Esophagus muscularis mucosa (tissue), 4 donors: ENCODE data around the gene MAP2K5.

Experiments used
- EP300 ChIP-seq: sonication (generic); formaldehyde crosslinking; IDR thresholded peaks from one replicate; pipeline ENCODE4 v1.6.1; 2017; ENCODE audit warnings: antibody characterized with exemption
- POLR2A ChIP-seq: fragments of 450-650 bp; IDR thresholded peaks from one replicate; pipeline ENCODE4 v1.6.1; 2017; ENCODE audit warnings: antibody characterized with exemption, moderate library complexity, mild to moderate bottlenecking, low read depth
- POLR2AphosphoS5 ChIP-seq, 2 donors: sonication (generic); formaldehyde crosslinking; IDR thresholded peaks; one replicate each; pipeline ENCODE4 v1.6.1; 2017; ENCODE audit warnings: antibody characterized with exemption in 2 of 2
- TF ChIP-seq, protein P1 (sequence below), 3 experiments: fragments of 200-600 bp in 2 of 3; fragments of 450-650 bp in 1 of 3; sonication (generic) in 2 of 3; IDR thresholded peaks; one replicate each; pipeline ENCODE4 v1.5.1; 2017 to 2019; ENCODE audit warnings: antibody characterized with exemption in 3 of 3, mild to moderate bottlenecking in 2 of 3, moderate library complexity in 1 of 3

DNA sequence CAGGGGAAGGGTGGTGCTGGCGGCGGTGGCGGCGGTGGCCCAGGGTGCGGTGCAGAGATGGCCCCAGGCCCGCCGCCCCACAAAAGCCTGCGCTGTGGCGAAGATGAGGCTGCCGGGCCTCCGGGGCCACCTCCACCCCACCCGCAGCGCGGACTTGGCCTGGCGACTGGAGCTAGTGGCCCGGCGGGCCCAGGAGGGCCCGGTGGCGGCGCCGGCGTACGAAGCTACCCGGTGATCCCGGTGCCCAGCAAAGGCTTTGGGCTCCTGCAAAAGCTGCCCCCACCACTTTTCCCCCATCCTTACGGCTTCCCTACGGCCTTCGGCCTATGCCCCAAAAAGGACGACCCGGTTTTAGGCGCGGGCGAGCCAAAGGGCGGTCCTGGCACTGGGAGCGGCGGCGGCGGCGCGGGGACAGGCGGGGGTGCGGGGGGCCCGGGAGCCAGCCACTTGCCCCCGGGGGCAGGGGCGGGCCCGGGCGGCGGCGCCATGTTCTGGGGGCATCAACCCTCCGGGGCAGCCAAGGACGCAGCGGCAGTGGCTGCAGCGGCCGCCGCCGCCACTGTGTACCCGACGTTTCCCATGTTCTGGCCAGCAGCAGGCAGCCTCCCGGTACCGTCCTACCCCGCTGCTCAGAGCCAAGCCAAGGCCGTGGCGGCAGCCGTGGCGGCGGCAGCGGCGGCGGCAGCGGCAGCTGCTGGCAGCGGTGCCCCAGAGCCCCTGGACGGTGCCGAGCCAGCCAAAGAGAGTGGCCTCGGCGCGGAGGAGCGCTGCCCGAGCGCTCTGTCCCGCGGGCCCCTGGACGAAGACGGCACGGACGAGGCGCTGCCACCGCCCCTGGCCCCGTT lies 284.4 kb downstream of the MAP2K5 start:
- TF ChIP-seq, protein P1, sequence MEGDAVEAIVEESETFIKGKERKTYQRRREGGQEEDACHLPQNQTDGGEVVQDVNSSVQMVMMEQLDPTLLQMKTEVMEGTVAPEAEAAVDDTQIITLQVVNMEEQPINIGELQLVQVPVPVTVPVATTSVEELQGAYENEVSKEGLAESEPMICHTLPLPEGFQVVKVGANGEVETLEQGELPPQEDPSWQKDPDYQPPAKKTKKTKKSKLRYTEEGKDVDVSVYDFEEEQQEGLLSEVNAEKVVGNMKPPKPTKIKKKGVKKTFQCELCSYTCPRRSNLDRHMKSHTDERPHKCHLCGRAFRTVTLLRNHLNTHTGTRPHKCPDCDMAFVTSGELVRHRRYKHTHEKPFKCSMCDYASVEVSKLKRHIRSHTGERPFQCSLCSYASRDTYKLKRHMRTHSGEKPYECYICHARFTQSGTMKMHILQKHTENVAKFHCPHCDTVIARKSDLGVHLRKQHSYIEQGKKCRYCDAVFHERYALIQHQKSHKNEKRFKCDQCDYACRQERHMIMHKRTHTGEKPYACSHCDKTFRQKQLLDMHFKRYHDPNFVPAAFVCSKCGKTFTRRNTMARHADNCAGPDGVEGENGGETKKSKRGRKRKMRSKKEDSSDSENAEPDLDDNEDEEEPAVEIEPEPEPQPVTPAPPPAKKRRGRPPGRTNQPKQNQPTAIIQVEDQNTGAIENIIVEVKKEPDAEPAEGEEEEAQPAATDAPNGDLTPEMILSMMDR (IDR thresholded peaks at IDR 0.05), result no peak
- TF ChIP-seq POLR2AphosphoS5 (IDR thresholded peaks at IDR 0.05), result no peak
- no peak for TF ChIP-seq POLR2A
- no peak for TF ChIP-seq EP300
